Globus pallidus (tissue), 1 donor: ENCODE data around the gene ELL3.
A peak's percentile ranks its signal among the peaks of the same experiment; 100 is the strongest.
"Not testable (repeated sequence)": the region's sequence is repeated elsewhere in the genome, so short reads cannot be mapped to it uniquely, and the experiment has no call there.

Experiments used
- DNase-seq: peaks from one replicate; pipeline ENCODE4 v3.0.0-alpha.2; 2015; ENCODE audit warnings: low spot score

ELL3 gene

GRCh38 chr15:43791993-43792760 lies 15.4 kb upstream of the ELL3 start, which contains the start of gene SERF2:
SERF2 (plus strand) TSS chr15:43792320; CDS start chr15:43792377, 57 bp downstream.
- peak; percentile 100 for DNase-seq

GRCh38 chr15:43789409-43789808 lies 12.6 kb upstream of the ELL3 start:
- no peak for DNase-seq

GRCh38 chr15:43779016-43779415 lies 2.2 kb upstream of the ELL3 start:
- DNase-seq = no peak

GRCh38 chr15:43777267-43777914 lies 625 bp upstream of the ELL3 start:
- peak; percentile 57 for DNase-seq

GRCh38 chr15:43776101-43776717 lies 557 bp downstream of the ELL3 start:
- DNase-seq = no peak

- no peak for DNase-seq
Observed at GRCh38 chr15:43775411-43775965, 1.3 kb downstream of the ELL3 start.

- DNase-seq = no peak
Observed at GRCh38 chr15:43774062-43774461, 2.7 kb downstream of the ELL3 start.

GRCh38 chr15:43772624-43773023 lies 4.1 kb downstream of the ELL3 start:
- DNase-seq = no peak

- DNase-seq = no peak
Observed at GRCh38 chr15:43771816-43772215, 5.0 kb downstream of the ELL3 start.

- peak; percentile 39 for DNase-seq
Observed at GRCh38 chr15:43769584-43770228, 7.1 kb downstream of the ELL3 start.

GRCh38 chr15:43763819-43764446 lies 12.8 kb downstream of the ELL3 start:
- DNase-seq = no peak

GRCh38 chr15:43762824-43763223 lies 13.9 kb downstream of the ELL3 start:
- no peak for DNase-seq

- DNase-seq = no peak
Observed at GRCh38 chr15:43751885-43752284, 24.9 kb downstream of the ELL3 start.

- DNase-seq = no peak
Observed at GRCh38 chr15:43749690-43750345, 26.9 kb downstream of the ELL3 start.

- DNase-seq = no peak
Observed at GRCh38 chr15:43748376-43748775, 28.4 kb downstream of the ELL3 start.

GRCh38 chr15:43746903-43747309 lies 29.9 kb downstream of the ELL3 start:
- peak; percentile 25 for DNase-seq

GRCh38 chr15:43746245-43746902 lies 30.4 kb downstream of the ELL3 start, which contains the start of gene PDIA3:
PDIA3 (plus strand) TSS chr15:43746438; CDS start chr15:43746540, 102 bp downstream.
- peak; percentile 93 for DNase-seq

GRCh38 chr15:43735416-43735815 lies 41.4 kb downstream of the ELL3 start:
- DNase-seq = no peak

- DNase-seq = not testable (repeated sequence)
Observed at GRCh38 chr15:43728053-43728725, 48.6 kb downstream of the ELL3 start.

- not testable (repeated sequence) for DNase-seq
Observed at GRCh38 chr15:43726306-43726705, 50.5 kb downstream of the ELL3 start.
